GM21825 (cell line): ENCODE measurements around the gene PACRGL.

Experiments
- ATAC-seq: cut with Tn5 transposase; IDR thresholded peaks from one replicate; pipeline ENCODE4 v1.9.1; 2021; ENCODE audit warnings: mild to moderate bottlenecking, moderate library complexity; ENCODE audit not compliant: unreplicated experiment

Gene PACRGL

DNA sequence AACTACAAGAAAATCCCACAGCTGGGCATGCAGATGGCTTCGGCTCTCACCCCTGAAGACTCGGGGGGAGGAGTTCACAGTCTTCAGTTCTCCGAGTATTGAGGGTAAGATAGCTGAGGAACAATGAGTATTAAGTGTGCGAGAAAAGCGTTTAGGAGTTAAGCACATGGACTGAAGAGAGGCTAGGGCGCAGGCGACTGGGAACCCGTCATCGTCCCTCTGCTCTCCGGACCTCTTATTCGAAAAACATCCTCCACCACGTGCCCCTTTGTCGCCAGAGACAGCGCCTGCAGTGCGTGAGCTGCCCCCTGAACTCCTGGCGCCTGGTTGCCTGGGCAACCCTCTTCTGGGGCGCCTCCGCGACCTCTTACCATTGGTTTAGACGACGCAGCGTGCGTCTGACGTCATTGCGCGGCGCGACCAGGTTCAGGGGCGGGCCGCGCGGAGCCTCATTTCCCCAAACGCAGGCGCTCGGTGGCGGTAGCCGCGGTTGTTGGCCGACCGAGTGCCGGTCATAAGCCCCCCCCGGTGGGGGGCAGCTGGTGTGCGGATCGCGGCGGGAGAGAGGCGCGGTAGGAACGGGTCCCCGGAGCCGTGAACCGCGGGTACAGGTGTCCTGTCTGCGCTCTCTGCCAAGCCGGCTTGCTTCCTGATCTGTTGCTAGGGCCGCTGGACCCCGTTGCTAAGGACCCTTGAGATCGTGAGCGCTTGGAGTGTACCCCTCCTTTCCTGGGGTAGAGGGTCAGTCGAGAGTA, at the start of gene PACRGL:
Gene PACRGL (plus strand): TSS at position 452 of the 755 bp plus-strand sequence. CDS start 4,024 bp downstream, outside the sequence.
- peak; percentile 100 for ATAC-seq

DNA sequence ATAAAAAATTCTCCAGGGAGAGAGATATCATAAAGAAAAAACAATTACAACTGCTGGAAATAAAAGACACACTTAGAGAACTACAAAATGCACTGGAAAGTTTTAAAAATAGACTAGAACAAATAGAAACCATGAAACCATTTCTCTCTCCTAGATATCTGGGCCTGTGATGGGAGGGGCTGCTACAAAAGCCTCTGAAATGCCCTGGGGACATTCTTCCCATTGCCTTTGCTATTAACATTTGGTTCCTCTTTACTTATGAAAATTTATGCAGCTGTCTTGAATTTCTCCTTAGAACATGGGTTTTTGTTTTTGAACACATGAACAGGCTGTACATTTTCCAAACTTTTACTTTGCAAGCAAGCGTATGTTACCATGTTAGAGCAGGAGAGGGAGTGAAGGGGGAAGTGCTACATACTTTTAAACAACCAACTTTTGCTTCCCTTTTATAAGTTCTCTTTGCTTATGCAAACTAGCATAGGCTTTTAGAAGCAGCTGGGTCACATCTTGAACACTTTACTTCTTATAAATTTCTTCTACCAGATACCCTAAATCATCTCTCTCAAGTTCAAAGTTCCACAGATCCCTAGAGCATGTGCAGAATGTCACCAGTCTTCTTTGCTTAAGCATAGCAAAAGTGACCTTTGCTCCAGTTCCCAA, 47.9 kb upstream of the PACRGL start:
- no peak for ATAC-seq

GRCh38 chr4:20658456-20658855, 41.8 kb upstream of the PACRGL start:
- ATAC-seq, result no peak

DNA sequence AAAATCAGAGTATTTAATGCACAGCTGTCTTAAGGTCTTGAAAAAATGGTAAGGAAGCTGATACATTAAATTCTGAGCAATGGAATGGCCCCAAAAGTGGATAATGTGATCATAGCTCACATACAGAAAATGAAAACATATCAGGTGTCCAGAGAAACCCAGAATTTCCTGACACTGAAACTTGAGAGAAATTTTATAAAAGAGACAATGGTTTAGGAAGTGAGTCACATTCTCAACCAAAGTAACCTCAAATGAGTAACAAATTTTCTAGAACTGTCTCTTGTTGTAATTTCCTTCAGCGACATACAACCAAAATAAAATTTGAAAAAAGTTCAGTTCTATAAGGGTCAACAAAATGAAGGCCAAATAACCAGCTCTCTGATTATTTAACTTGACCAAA, 37.4 kb upstream of the PACRGL start:
- ATAC-seq, result no peak

DNA sequence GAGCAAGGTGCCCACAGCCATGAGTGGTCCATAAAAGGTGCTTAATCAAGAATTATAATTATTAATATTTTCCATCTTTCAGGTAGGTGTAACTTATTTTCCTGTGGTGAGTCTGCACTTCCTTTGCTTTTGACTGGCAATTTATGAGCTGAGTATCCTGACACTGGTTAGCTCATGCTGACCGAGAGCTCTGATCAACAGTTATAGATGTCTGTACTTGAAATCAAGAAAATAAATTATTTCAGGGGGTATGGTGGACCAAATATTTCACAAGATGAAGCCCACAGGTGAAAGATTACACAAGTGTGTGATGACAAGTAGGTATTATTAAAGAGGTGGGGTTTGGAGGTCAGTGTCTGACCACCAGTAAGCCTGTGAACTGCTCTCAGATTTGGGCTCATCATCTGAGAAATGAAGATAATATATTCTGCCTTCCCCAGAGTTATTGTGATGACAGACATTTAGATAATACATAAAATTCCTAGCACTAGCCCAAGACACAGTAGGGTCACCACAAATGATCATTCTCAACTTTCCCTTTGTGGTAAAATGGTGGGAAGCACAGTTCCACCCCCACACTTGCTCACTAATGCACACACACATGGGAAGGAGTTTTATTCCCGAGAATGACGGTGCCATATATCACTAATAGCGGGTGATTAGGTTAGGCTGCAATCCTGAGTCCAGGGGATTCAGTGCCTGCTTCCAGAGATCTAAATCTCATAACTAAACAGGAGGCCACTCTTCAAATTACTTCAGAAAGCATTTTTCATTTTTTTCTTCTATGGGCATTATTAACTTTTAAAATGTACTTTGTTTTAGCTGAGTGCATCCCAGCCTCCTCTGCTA, 34.0 kb upstream of the PACRGL start:
- ATAC-seq, result no peak

- ATAC-seq, result no peak
Measured at GRCh38 chr4:20672262-20672661, 28.0 kb upstream of the PACRGL start.

- ATAC-seq, result no peak
Measured at GRCh38 chr4:20675786-20676185, 24.5 kb upstream of the PACRGL start.

- ATAC-seq, result no peak
Measured at GRCh38 chr4:20676501-20677197, 23.6 kb upstream of the PACRGL start.

DNA sequence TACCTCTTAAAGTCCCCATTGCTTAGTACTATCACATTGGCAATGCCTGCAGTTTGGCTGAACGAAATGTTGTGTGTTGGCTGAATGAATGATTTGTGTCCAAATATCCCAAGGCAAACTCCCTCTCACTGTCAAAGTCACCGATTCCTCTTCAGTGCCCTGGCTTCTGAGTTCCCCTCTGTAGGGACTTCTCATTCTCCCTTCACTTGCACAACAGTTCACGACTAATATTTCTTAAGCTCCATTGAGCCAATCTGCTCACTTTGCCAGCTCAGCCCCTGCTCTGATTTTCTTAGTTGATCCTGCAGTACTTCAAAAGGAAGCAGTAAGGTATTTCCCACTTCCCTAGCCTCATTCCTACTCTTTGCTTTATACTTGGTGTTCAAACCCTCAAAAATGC, 21.9 kb upstream of the PACRGL start:
- ATAC-seq, result no peak

GRCh38 chr4:20679951-20680350, 20.3 kb upstream of the PACRGL start:
- ATAC-seq, result no peak

DNA sequence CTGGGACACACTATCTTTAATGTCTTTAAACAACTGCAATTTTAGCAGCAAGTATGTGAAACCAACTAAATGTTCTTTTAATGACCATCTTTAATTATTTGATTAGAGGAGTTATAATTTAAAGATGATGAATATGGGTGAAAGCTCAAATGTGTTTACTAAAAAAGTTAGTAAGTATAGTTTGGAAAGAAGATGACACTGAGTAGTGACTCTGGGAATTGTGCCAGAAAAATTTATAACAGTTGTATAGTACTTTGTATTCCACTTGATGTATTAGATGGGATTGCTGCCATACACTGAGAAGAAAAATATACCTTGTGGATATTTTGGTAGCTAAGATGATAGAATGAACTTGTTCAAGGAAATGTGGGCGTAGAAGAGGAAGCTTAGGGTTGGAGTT, 19.5 kb upstream of the PACRGL start:
- no peak for ATAC-seq

DNA sequence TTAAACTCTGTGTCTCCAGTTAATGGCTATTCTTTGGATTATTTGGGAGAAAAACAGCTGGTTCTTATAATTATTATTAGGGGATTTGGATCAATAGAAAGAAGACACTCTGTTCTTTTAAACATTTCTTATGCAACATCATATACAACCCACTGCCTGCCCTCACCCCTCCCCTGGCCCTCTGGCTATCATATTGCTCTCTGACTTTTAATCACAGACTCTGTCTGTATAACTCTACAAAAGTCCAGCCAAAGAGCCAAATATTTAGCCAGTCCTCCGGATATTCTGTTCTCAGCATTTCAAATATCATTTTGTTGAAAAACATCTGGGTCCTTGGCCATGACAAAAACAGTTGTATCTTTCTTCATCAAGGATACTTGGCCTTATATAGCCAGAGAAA, 19.0 kb upstream of the PACRGL start:
- no peak for ATAC-seq

DNA sequence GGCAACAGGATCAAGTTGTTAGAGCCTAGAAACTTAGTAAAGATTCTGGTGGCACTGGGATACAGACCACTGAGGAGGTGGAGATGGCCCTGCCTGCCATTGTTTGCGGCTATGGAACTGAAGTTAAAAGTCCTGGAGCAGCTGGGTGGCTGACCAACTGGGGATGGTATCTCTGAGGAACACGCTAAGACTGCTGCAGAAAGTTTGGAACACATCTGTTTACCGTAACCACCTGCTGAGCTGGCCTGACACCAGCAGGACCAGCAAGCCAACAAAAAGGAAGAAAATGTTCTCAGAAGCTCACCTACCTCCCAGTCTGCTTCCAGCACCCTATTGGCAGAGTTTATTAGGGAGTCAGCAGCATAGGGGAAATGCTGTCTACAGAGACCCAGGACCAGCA, 17.4 kb upstream of the PACRGL start:
- no peak for ATAC-seq

DNA sequence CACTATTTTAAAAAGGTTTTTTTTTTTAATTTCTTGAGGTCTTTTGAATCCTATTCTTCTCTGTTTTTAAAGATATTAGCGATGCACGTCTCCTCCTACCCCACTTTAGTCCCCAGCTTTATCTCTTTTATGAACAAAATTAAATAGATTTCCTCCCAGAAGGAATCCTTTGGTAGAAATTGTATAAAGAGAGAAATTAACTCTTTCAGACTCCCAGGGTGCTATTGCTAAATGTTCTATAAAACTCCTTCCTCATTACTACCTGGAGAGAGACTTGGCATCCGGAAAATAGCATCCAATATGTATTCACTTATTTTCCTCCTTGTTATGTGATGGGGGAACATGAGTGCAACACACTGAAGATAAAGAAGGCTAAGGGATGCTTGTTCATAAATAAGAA, 16.5 kb upstream of the PACRGL start:
- no peak for ATAC-seq

DNA sequence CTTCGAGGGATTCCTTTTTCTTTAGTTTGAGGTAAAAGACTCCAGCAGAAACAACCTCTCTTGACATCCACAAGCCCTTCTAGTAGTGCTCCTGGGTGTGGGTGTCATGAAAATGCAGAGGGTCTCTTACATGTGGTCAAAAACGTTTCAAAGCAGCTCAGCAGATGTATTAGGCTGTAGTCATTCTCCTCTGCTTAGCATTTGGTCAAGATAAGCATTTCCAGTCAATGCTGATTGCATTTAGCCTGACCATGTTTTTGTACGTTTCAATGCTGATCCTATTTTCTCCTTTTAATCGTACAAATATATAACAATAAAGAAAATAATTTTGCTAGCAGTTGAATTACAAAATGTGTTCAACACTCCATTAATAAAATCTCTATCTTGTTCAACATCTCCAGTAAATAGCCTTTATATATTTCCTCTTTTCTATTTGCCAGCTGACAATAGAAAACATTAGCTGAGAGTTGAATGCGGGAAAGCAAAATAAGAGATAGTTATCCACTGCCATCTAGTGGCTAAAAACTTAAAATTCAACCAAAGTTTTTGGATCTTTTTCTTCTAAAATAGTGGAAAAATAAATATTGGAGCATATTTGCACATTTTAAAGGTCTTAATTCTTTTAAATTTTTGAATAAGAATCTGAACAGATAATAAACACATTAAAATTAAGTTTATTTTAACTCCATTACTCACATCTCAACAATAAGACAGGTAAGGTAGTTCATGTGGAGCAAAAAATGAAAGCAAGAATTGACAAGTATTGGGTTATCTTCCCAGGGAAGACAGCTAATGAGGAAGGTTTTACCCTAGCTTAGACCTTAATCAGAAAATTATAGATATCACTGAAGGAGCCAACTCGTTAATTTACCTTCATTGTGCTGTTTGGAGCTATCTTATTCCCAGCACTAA, 15.2 kb upstream of the PACRGL start:
- ATAC-seq, result no peak

- no peak for ATAC-seq
Measured at GRCh38 chr4:20687864-20688263, 12.4 kb upstream of the PACRGL start.

GRCh38 chr4:20696815-20697214, 3.4 kb upstream of the PACRGL start:
- no peak for ATAC-seq

DNA sequence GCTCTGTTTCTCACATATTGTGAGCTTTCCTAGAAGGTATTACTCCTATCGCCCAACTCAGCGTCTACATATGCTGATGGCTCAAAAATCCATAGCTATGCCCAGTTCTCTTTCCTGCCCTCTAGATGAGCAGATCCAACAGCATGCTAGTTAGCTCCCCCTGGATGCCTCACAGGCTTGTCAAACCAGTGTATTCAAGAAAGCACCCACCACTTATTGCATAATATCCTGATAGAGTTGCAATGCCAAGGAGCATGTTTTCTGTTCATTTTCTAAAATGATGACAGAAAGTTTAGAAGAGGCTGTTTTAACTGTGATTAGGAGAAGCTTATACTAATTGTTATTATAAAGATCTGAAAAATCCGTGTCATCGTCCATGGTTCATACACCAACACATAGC, 1.9 kb upstream of the PACRGL start:
- no peak for ATAC-seq

DNA sequence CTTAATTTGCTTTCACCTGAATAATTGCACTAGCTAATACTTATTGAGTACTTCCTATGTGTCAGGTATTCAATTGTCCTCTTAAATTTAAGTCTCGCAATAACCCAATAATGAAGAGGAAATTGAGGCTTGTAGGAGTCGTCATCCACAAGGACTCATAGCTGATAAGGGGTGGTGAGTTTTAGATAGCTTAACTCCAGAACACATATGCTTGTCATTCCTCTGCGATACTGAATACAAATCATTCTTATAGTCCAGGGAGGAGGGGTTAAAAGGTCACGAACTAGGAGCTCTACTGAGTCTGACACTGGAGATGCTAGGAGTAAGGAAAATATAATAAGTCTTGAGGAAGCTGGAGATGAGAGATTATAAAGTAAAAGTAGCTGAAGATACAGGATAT, 1.4 kb upstream of the PACRGL start:
- ATAC-seq, result no peak

DNA sequence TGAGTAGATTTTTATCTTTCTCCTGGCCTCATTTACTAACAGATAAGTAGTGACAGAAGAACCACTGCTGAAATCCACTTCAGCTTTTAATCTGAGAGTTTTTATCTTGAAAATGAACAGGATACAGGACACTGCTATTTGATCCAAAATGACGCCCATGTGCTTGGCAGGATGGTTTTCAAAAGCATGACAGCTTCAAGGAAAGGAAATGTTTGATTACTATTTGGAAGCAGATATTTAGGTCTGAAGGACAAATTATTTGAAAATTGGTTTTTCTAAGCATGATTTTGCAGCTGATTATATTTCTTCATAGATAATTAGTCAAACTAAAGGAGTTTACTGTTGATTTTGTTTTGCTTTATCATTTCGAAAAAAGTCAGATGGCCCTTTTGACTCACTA, 11.1 kb downstream of the PACRGL start:
- no peak for ATAC-seq
